H9 (cell line): ENCODE measurements around the gene OPN1SW. TPM values are rescaled to one million over a fixed set of nuclear protein-coding genes. Genes with fewer than 3 reads are reported as not detected.

Source experiments
- DNase-seq: peaks from one replicate; pipeline ENCODE4 v3.0.0-alpha.2; 2017
- H2AFZ ChIP-seq: one replicate; pipeline ENCODE4 v1.6.1; 2013; ENCODE audit warnings: mild to moderate bottlenecking, low read length, control low read depth, moderate library complexity
- H2AK5ac ChIP-seq: 2 replicates; pipeline ENCODE4 v1.6.1; 2013; ENCODE audit warnings: low read length, control low read depth, mixed read lengths; ENCODE audit not compliant: insufficient read length
- H2BK120ac ChIP-seq: one replicate; pipeline ENCODE4 v1.6.1; 2013; ENCODE audit warnings: low read depth, mild to moderate bottlenecking, low read length, control low read depth, inconsistent platforms; ENCODE audit not compliant: poor library complexity, severe bottlenecking
- H2BK12ac ChIP-seq: 2 replicates; pipeline ENCODE4 v1.6.1; 2013; ENCODE audit warnings: low read length, control low read depth, mixed read lengths, low read depth; ENCODE audit not compliant: insufficient read length
- H2BK15ac ChIP-seq: 2 replicates; pipeline ENCODE4 v1.6.1; 2013; ENCODE audit warnings: low read depth, low read length, control low read depth
- H2BK20ac ChIP-seq: one replicate; pipeline ENCODE4 v1.6.1; 2013; ENCODE audit warnings: low read depth, mild to moderate bottlenecking, low read length, control low read depth, inconsistent platforms; ENCODE audit not compliant: poor library complexity, severe bottlenecking
- H2BK5ac ChIP-seq: 2 replicates; pipeline ENCODE4 v1.6.1; 2013; ENCODE audit warnings: low read length, control low read depth, mixed read lengths; ENCODE audit not compliant: insufficient read length
- H3K14ac ChIP-seq: 2 replicates; pipeline ENCODE4 v1.6.1; 2013; ENCODE audit warnings: low read length, control low read depth; ENCODE audit not compliant: insufficient read depth
- H3K18ac ChIP-seq: 2 replicates; pipeline ENCODE4 v1.6.1; 2013; ENCODE audit warnings: low read depth, mild to moderate bottlenecking, mixed read lengths, low read length, control low read depth; ENCODE audit not compliant: insufficient read length
- H3K23ac ChIP-seq: 2 replicates; pipeline ENCODE4 v1.6.1; 2013; ENCODE audit warnings: low read length, control low read depth, mixed read lengths, low read depth; ENCODE audit not compliant: insufficient read length
- H3K23me2 ChIP-seq: 2 replicates; pipeline ENCODE4 v1.6.1; 2013; ENCODE audit warnings: low read depth, mild to moderate bottlenecking, mixed read lengths, low read length, control low read depth; ENCODE audit not compliant: insufficient read length, poor library complexity, severe bottlenecking
- H3K27ac ChIP-seq: 2 replicates; pipeline ENCODE4 v1.5.1; 2013; ENCODE audit warnings: low read length, control low read depth, mixed read lengths, low read depth; ENCODE audit not compliant: insufficient read length
- H3K27me3 ChIP-seq: 2 replicates; pipeline ENCODE4 v1.6.1; 2013; ENCODE audit warnings: low read length, control low read depth, inconsistent platforms; ENCODE audit not compliant: insufficient read depth
- H3K4ac ChIP-seq: 2 replicates; pipeline ENCODE4 v1.6.1; 2013; ENCODE audit warnings: low read depth, mild to moderate bottlenecking, control low read depth, inconsistent platforms, low read length, moderate library complexity
- H3K4me1 ChIP-seq: 2 replicates; pipeline ENCODE4 v1.6.1; 2013; ENCODE audit warnings: low read length, control low read depth, inconsistent platforms; ENCODE audit not compliant: insufficient read depth
- H3K4me2 ChIP-seq: 2 replicates; pipeline ENCODE4 v1.6.1; 2013; ENCODE audit warnings: low read length, control low read depth, mixed read lengths; ENCODE audit not compliant: insufficient read length, insufficient read depth
- H3K56ac ChIP-seq: 2 replicates; pipeline ENCODE4 v1.6.1; 2013; ENCODE audit warnings: low read depth, mild to moderate bottlenecking, mixed read lengths, low read length, control low read depth; ENCODE audit not compliant: insufficient read length
- H3K79me1 ChIP-seq: 2 replicates; pipeline ENCODE4 v1.6.1; 2013; ENCODE audit warnings: low read depth, mild to moderate bottlenecking, moderate library complexity, low read length, control low read depth, inconsistent platforms; ENCODE audit not compliant: insufficient read depth, poor library complexity, severe bottlenecking
- H3K79me2 ChIP-seq: 2 replicates; pipeline ENCODE4 v1.6.1; 2013; ENCODE audit warnings: low read length, control low read depth, inconsistent platforms; ENCODE audit not compliant: insufficient read depth
- H3K9ac ChIP-seq: 2 replicates; pipeline ENCODE4 v1.6.1; 2013; ENCODE audit warnings: low read length, control low read depth, mixed read lengths; ENCODE audit not compliant: insufficient read length; ENCODE audit errors: extremely low read depth
- H3K9me3 ChIP-seq: one replicate; pipeline ENCODE4 v1.6.1; 2013; ENCODE audit warnings: low read depth, low read length, inconsistent platforms; ENCODE audit not compliant: control insufficient read depth
- H3T11ph ChIP-seq: one replicate; pipeline ENCODE4 v1.6.1; 2013; ENCODE audit warnings: mild to moderate bottlenecking, low read length, control low read depth, inconsistent platforms
- H4K20me1 ChIP-seq: one replicate; pipeline ENCODE4 v1.6.1; 2013; ENCODE audit not compliant: control insufficient read depth, insufficient read length, insufficient read depth
- H4K5ac ChIP-seq: 2 replicates; pipeline ENCODE4 v1.6.1; 2013; ENCODE audit warnings: low read depth, mild to moderate bottlenecking, mixed read lengths, low read length, control low read depth; ENCODE audit not compliant: insufficient read length
- H4K8ac ChIP-seq: replicated peaks from 2 replicates; pipeline ENCODE4 v1.6.1; 2013; ENCODE audit warnings: low read length, control low read depth, mixed read lengths, low read depth; ENCODE audit not compliant: insufficient read length
- H4K91ac ChIP-seq: 2 replicates; pipeline ENCODE4 v1.6.1; 2013; ENCODE audit warnings: low read depth, mild to moderate bottlenecking, moderate library complexity, mixed read lengths, low read length, control low read depth; ENCODE audit not compliant: insufficient read length
- H3K27ac Mint-ChIP-seq, 3 experiments: 2 replicates in 2 of 3; 3 replicates in 1 of 3; pipeline ENCODE4 v1.8.0; 2020 to 2021; ENCODE audit warnings: mixed read lengths in 3 of 3, mild to moderate bottlenecking in 1 of 3, moderate library complexity in 1 of 3
- H3K27me3 Mint-ChIP-seq: 2 replicates; pipeline ENCODE4 v1.8.0; 2021; ENCODE audit warnings: low read depth, mild to moderate bottlenecking, moderate library complexity, mixed read lengths
- H3K36me3 Mint-ChIP-seq, 3 experiments: 2 replicates in 2 of 3; 3 replicates in 1 of 3; pipeline ENCODE4 v1.8.0; 2020 to 2021; ENCODE audit warnings: low read depth in 3 of 3, mixed read lengths in 3 of 3; ENCODE audit not compliant: insufficient read depth in 1 of 3
- H3K4me1 Mint-ChIP-seq, 2 experiments: 2 replicates each; pipeline ENCODE4 v1.8.0; 2020; ENCODE audit warnings: mixed read lengths in 2 of 2
- H3K4me3 Mint-ChIP-seq, 2 experiments: 2 replicates in 1 of 2; 3 replicates in 1 of 2; pipeline ENCODE4 v1.8.0; 2020 to 2021; ENCODE audit warnings: mild to moderate bottlenecking in 2 of 2, mixed read lengths in 2 of 2, moderate library complexity in 1 of 2
- H3K9me3 Mint-ChIP-seq, 2 experiments: 2 replicates in 1 of 2; 3 replicates in 1 of 2; pipeline ENCODE4 v1.8.0; 2020; ENCODE audit warnings: mild to moderate bottlenecking in 2 of 2, mixed read lengths in 2 of 2, moderate library complexity in 1 of 2
- CTCF ChIP-seq: fragments of 200-600 bp; sonication (generic); conservative IDR thresholded peaks from 3 replicates; pipeline ENCODE4 v1.8.0; 2021; ENCODE audit warnings: antibody characterized with exemption, mild to moderate bottlenecking
- WGBS: extraction: QIAGEN DNeasy Blood & Tissue Kit; methylation state at CpG from one replicate; pipeline ENCODE4 v1.1.7; 2013; ENCODE audit warnings: missing lambda C conversion rate, low lambda C conversion rate, mixed read lengths; ENCODE audit not compliant: insufficient read length; ENCODE audit errors: extremely low coverage; 5-methylcytosine and 5-hydroxymethylcytosine counted together
- total RNA-seq: library from RNA; stranded (reverse); gene quantifications from 2 replicates; pipeline ENCODE4 v1.2.1, GENCODE V29; 2021

The OPN1SW gene
- total RNA-seq, 1 experiment from 2014 or later, result not detected

GRCh38 chr7:128729494-128729893 lies 46.1 kb downstream of the OPN1SW start:
- Histone ChIP-seq H2BK5ac (no peak overlapping the region), H3K23ac (no peak overlapping the region), H3K79me1 (no peaks in the 10 kb centered on the region), H3K56ac (no peak overlapping the region), H2AK5ac (no peak overlapping the region), H3K4me2 (no peak overlapping the region), H3T11ph (no peak overlapping the region), H3K27me3 (no peaks in the 10 kb centered on the region), H3K18ac (no peak overlapping the region), H3K79me2 (no peaks in the 10 kb centered on the region), H3K9me3 (no peaks in the 10 kb centered on the region), H3K4ac (no peak overlapping the region), H3K9ac (no peak overlapping the region), H3K14ac (no peak overlapping the region), H3K23me2 (no peaks in the 10 kb centered on the region), H4K5ac (no peak overlapping the region), H2AFZ (no peak overlapping the region), H3K27ac (no peak overlapping the region), H2BK120ac (no peak overlapping the region), H4K91ac (no peak overlapping the region), H2BK20ac (no peak overlapping the region), H4K20me1 (no peaks in the 10 kb centered on the region), H4K8ac (no peak overlapping the region), H2BK15ac (no peak overlapping the region), H2BK12ac (no peak overlapping the region), H3K4me1 (no peaks in the 10 kb centered on the region)
- H3K4me3 Mint-ChIP-seq, result no peak overlapping the region
- peaks cover 2% of the 10 kb centered on the region for H3K27me3 Mint-ChIP-seq
- H3K9me3 Mint-ChIP-seq, result no peaks in the 10 kb centered on the region
- no CpG with 5 or more reads among the region's 4 CpGs for WGBS
- DNase-seq, result no peak
- H3K27ac Mint-ChIP-seq, result no peak overlapping the region
- H3K4me1 Mint-ChIP-seq, result peaks cover 5 to 13% of the 10 kb centered on the region in 2 experiments; a peak in 3 of 4 replicates
- TF ChIP-seq CTCF, result no peak
- no peaks in the 10 kb centered on the region for H3K36me3 Mint-ChIP-seq
